ENCODE measurements around the gene ARHGAP31.

DNA sequence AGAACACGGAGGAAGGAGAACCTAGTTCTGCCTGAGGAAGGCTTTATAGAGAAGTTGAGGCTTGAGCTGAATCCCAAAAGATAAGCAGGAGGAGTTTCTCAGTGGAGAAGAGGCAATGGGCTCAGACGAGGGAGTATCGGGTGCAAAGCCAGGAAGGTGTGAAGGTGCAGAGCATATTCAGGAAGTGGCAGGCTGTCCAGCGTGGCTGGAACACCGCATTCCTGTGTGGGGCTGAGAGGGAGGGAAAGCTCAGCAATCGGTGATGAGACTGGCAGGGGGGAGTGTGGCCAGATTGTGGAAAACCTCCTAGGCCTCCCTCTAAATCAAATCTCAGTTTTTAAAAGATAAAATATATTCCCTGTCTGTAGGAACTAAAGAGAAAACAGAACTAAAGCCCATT lies 63.0 kb downstream of the ARHGAP31 start:
- TF ChIP-seq, protein P1, sequence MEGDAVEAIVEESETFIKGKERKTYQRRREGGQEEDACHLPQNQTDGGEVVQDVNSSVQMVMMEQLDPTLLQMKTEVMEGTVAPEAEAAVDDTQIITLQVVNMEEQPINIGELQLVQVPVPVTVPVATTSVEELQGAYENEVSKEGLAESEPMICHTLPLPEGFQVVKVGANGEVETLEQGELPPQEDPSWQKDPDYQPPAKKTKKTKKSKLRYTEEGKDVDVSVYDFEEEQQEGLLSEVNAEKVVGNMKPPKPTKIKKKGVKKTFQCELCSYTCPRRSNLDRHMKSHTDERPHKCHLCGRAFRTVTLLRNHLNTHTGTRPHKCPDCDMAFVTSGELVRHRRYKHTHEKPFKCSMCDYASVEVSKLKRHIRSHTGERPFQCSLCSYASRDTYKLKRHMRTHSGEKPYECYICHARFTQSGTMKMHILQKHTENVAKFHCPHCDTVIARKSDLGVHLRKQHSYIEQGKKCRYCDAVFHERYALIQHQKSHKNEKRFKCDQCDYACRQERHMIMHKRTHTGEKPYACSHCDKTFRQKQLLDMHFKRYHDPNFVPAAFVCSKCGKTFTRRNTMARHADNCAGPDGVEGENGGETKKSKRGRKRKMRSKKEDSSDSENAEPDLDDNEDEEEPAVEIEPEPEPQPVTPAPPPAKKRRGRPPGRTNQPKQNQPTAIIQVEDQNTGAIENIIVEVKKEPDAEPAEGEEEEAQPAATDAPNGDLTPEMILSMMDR (IDR thresholded peaks at IDR 0.05 in 4 of 5, conservative IDR thresholded peaks at IDR 0.05 in 1 of 5) = no peak
- no peak for TF ChIP-seq POLR2A (IDR thresholded peaks at IDR 0.05)
